Measurements from ENCODE around the gene MAN1A2.

MAN1A2 gene

GRCh38 chr1:117575586-117576225 lies 208.5 kb downstream of the MAN1A2 start:
- DNase-seq (ENCODE audit: low read depth, low spot score): no peak

GRCh38 chr1:117576236-117576635 lies 209.0 kb downstream of the MAN1A2 start:
- no peak for DNase-seq (ENCODE audit: low read depth, low spot score)

- DNase-seq (ENCODE audit: low read depth, low spot score): no peak
Measured at GRCh38 chr1:117577191-117577885, 210.1 kb downstream of the MAN1A2 start.

- DNase-seq (ENCODE audit: low read depth, low spot score): no peak
Measured at GRCh38 chr1:117578466-117578865, 211.2 kb downstream of the MAN1A2 start.

Data from smooth muscle cell of the brain vasculature (primary cell).